T-helper 1 cell (primary cell): ENCODE data around the gene ILK.

ENCODE experiments used
- DNase-seq, 5 donors: peaks; one replicate each; pipeline ENCODE4 v3.0.0-alpha.2; 2012 to 2020

Gene ILK

DNA sequence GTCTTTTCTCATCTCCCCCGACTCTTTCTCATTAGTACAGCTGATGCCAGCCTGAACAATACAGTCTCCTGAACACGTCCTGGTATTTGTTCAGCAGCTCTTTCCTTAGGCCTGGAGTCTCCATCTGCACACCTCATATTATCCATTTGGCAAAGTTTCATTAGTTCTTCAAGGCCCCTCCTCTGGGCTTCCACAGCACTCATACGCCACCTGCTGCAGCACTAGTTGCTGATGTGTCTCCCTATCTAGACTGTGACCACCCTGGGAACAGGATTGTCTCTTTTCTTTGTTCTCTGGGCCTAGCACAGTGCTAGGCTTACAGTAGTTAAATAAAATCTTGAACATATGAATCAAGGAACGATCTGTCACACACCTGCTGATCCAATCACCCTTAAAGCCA lies 34.9 kb downstream of the ILK start:
- no peak for DNase-seq

GRCh38 chr11:6640036-6640984 lies 36.7 kb downstream of the ILK start:
- DNase-seq = no peak

DNA sequence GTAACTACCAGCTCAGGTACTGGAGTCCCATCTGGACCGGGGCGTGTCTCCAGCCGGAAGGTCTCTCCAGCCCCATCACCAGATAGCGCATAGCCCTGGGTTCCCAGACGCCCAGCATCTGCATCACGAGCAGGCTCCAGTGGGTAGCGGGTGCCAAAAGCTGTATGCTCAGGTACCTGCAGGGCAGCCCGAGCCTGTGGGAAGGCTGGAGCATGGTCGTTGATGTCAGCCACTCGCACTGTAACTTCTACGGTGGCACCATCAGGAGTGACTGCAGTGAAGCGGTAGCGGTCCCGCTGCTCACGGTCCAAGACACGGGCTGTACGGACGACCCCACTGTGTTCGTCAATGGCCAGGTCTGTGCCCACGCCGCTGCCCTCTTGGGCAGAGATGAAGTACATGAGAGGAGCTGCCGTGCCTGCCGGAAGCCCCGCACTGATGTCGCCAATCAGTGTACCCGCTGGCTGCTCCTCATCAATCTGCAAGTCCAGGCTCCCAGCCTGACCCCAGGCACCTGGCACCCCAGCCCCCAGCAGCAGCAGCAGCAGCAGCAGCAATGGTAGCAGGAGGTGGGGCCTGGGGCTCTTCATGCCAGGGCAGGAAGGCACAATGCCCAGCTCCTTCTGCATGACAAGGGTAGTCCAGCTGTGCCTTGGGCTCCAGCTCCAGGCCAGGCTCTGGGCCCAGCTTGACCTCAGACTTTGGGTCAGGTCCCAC lies 37.6 kb downstream of the ILK start:
- no peak for DNase-seq

GRCh38 chr11:6642957-6643356 lies 39.4 kb downstream of the ILK start:
- DNase-seq = no peak

- DNase-seq = no peak
Measured at GRCh38 chr11:6646071-6646470, 42.5 kb downstream of the ILK start.

- no peak for DNase-seq
Measured at GRCh38 chr11:6646576-6646917, 43.0 kb downstream of the ILK start.

- DNase-seq = peak in 1 of 5 donors; percentile 28
Measured at GRCh38 chr11:6646918-6647679, 43.5 kb downstream of the ILK start.

- DNase-seq = no peak
Measured at GRCh38 chr11:6647836-6648235, 44.3 kb downstream of the ILK start.

GRCh38 chr11:6648501-6648900 lies 44.9 kb downstream of the ILK start:
- no peak for DNase-seq

DNA sequence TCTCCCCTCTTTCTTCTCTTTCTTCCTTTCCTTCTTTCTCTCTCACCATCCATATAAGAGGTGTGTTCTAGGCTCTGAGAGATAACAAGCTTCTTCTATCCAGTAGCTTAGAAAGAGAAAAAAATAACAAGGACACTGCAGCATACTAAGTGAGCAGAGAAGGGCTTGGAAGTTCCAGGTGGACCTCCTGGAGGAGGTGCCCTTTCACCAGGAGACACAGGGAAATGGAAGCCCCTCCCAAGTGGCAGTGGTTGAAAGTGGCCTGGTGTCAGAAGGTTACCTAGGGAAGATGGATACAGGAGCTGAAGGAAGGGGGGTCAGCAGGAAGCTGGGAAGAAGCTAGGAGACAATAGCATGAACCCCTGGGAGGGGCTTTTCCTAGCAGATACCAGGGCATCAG lies 46.5 kb downstream of the ILK start:
- DNase-seq = no peak

- no peak for DNase-seq
Measured at GRCh38 chr11:6650980-6651379, 47.4 kb downstream of the ILK start.

GRCh38 chr11:6652182-6652581 lies 48.6 kb downstream of the ILK start:
- DNase-seq = no peak

DNA sequence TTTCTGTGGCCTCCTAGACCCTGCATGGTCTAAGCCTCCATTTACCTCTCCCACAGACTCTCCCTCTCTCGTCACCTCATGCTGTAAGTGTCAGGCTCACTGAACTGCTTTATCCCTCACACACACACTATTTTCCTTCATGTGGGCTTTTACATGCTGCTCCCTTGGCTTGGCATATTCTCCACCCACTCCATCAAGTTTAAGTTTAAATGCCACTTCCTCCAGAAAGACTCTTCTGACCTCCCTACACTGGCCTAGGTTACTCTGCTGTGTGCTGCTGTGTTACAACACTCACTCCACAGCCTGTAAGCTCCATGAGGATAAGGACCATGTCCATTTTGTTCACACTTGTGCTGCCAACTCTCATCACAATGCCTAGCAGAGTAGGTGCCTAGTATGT lies 49.5 kb downstream of the ILK start:
- no peak for DNase-seq

GRCh38 chr11:6653656-6654055 lies 50.1 kb downstream of the ILK start:
- no peak for DNase-seq

DNA sequence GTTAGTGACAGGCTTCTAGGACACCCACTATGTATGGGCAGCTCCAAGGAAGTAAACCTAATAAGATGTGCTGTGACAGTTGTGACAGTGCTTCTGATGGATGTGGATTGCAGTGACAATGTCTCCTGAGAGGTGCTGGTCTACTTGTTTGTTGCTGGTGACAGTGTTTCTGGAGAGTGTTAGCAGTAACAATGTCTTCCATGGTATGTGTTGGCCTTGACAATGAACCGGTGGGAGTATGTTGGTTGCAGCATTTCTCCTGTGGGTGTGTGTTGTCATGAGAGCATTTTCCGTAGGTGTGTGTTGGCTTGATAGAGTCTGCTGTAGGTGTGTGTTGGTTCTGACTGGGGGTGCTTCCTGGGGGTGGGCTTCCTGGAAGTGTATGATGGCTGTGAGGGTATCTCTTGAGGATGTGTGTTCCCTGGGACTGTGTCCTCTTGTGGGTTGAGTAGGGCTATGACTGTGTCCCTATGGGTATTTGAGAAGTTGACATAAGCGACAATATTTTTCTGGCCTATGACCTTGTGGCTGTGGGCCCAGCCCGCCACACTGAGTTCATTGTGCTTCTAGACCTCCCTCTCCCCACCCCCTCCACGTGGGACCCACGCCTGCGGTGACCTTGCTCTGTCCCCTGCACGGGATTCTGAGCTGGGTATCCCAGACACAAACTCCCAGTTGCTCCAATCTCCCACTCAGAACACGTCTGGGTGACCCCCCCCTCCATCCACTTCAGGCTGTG lies 50.9 kb downstream of the ILK start:
- DNase-seq = no peak

DNA sequence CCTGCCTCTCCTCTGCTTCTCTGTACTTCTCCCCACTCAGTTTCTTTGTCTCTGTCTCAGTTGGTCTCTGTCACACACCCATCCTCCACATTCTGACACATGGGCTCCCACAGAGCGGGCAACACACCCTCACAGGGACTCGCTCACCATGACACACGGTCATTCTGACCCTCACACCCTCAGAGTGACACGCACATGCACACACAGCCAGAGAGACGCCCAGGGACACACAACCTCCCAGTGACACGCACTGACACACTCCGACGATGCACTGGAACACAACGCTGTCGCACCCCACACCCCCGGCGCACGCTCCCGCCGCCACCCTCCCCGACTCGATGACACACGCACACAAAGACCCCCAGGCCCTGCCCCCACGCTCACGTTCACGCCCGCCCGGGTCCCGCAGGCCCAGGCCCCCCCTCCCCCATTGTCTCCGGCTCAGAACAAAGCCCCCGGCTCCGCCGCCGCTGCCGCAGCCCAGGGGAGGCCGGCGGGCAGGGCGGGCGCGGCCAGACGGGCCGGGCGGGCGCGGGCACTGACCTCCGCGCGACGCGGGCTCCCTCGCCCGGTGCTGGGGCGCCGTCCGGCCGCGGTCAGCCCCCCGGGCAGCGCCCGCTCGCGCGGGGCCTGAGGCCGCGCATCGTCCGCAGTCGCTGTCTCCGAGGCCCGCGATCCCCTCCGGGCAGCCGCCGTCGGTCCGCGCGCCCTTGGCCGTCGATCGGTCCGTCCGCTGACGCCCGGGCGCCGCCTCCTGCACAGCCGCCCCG lies 51.6 kb downstream of the ILK start:
- peak in 1 of 5 donors; percentile 22 for DNase-seq

- DNase-seq = peak in 1 of 5 donors; percentile 38
Measured at GRCh38 chr11:6655790-6656583, 52.4 kb downstream of the ILK start, which contains the start of gene DCHS1. Gene DCHS1 (minus strand): TSS chr11:6655809. CDS start chr11:6641613, 14,196 bp downstream.

DNA sequence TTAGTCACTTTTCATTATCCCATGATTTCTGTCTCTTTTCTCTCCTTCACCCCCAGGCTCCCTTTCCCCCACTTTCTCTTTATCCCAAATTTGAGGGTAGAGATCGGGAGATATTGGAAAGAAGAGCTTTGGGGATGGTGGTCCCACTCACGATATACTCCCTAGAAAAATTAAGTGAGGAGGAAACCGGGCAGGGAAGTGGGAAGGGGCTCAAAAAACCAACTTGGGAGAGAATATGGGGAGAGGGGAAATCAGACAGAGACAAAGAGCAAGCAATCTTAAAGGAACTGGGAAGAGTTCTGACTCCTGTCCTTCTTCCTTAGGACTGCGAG lies 53.0 kb downstream of the ILK start:
- no peak for DNase-seq

- DNase-seq = no peak
Measured at GRCh38 chr11:6656936-6657335, 53.4 kb downstream of the ILK start.

DNA sequence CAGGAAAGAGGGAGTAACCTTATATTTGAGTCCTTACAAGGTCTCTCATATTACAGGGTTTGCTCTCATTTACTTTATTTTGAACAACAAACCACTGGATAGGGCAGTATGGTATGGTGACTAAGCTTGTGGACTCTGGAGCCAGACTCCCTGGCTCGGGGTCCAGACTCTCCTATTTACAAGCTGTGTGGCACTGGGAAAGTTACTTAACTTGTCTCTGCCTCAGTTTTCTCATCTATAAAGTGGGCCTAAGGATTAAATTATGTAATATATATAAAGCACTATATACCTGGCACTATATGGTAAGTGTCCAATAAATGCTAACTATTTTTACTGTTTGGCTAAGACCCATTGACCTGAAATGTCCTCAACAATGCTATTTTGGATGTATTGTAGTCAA lies 53.8 kb downstream of the ILK start:
- no peak for DNase-seq

DNA sequence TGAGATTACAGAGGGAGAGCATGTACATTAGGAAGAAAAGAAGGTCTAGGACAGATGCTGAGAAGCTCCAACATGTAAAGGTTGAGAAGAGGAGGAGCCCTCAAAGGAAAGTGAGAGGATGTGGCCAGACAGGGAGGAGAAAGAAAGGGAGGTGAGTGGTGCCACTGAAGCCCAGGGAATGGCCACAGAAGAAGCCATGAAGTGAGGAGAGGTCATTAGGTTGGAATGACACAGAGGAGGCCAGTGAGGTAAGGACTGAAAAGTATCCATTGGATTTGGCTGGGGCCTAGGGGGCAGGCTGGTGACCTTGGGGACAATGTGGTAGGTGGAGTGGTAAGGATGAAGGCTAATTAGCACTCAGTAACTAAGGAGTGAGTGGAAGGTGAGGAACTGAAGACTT lies 55.1 kb downstream of the ILK start:
- no peak for DNase-seq
